ENCODE measurements around the gene LIFR.

Gene LIFR

DNA sequence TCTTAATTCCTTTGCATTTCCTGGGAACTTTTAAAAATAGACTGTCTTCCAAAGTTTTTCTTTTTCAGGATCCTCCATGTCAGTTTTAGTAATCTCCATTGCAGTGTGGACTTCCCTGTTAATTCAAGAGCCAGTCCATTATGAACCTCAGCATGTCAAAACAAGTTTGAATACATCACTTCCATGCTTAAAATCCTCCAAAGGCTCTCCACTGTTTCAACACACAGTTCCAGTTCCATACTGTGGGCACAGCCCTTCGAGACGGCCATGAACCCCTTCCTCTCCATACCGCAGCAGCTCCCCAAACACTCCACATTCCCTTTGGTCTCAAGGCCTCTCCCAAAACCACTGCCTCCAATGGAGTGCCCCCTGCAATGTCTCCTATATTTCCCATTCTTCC, 19.5 kb downstream of the LIFR start:
- Histone ChIP-seq H3K9me3 (ENCODE audit: insufficient read depth, low read depth, low read length) (no peaks in the 10 kb centered on the region), H3K4me1 (ENCODE audit: insufficient read depth, low read length, poor library complexity, severe bottlenecking) (no peaks in the 10 kb centered on the region), H4K20me1 (ENCODE audit: insufficient read depth, low read length, poor library complexity, severe bottlenecking) (no peaks in the 10 kb centered on the region), H3F3A (ENCODE audit: low read depth) (no peaks in the 10 kb centered on the region), H3K9ac (ENCODE audit: low read depth, low read length, poor library complexity, severe bottlenecking) (no peak overlapping the region), H3K4me2 (ENCODE audit: low read depth, low read length, poor library complexity, severe bottlenecking) (no peak overlapping the region), H3K27me3 (ENCODE audit: insufficient read depth, low read length, poor library complexity, severe bottlenecking) (no peaks in the 10 kb centered on the region), H3K9me2 (replicated peaks; ENCODE audit: low read depth, low read length) (no peaks in the 10 kb centered on the region), H3K4me3 (ENCODE audit: low read length, poor library complexity, severe bottlenecking) (no peak overlapping the region), H2AFZ (ENCODE audit: low read length) (no peak overlapping the region), H3K79me2 (ENCODE audit: insufficient read depth, low read length) (no peaks in the 10 kb centered on the region), H3K36me3 (ENCODE audit: insufficient read depth, low read length) (no peaks in the 10 kb centered on the region)
- TF ChIP-seq, protein P1, sequence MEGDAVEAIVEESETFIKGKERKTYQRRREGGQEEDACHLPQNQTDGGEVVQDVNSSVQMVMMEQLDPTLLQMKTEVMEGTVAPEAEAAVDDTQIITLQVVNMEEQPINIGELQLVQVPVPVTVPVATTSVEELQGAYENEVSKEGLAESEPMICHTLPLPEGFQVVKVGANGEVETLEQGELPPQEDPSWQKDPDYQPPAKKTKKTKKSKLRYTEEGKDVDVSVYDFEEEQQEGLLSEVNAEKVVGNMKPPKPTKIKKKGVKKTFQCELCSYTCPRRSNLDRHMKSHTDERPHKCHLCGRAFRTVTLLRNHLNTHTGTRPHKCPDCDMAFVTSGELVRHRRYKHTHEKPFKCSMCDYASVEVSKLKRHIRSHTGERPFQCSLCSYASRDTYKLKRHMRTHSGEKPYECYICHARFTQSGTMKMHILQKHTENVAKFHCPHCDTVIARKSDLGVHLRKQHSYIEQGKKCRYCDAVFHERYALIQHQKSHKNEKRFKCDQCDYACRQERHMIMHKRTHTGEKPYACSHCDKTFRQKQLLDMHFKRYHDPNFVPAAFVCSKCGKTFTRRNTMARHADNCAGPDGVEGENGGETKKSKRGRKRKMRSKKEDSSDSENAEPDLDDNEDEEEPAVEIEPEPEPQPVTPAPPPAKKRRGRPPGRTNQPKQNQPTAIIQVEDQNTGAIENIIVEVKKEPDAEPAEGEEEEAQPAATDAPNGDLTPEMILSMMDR (conservative IDR thresholded peaks at IDR 0.05; ENCODE audit: low read length): no peak
- TF ChIP-seq EZH2phosphoT487 (IDR thresholded peaks at IDR 0.05; ENCODE audit: borderline replicate concordance): no peak

DNA sequence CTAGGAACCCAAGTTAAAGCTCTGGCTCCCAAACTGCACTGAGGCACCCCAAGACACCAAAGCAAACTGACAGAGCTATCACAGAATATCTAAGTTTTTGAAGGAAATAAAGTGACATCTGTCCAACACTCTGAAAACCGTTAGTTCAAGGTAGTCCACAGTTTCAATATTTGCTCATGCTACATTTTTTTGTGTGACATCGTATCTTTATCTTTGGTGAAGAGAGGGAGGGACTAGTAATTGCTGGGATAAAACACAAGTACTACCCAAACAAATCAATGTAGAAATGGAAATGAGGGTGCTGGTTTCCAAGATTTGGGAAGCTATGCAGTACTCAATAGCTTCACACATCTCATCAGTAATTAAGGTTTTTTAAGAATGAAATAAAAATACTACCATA, 20.6 kb downstream of the LIFR start:
- Histone ChIP-seq H2AFZ (ENCODE audit: low read length) (no peak overlapping the region), H3K79me2 (ENCODE audit: insufficient read depth, low read length) (no peaks in the 10 kb centered on the region), H3K9me3 (ENCODE audit: insufficient read depth, low read depth, low read length) (no peaks in the 10 kb centered on the region), H4K20me1 (ENCODE audit: insufficient read depth, low read length, poor library complexity, severe bottlenecking) (no peaks in the 10 kb centered on the region), H3K9ac (ENCODE audit: low read depth, low read length, poor library complexity, severe bottlenecking) (no peak overlapping the region), H3K4me2 (ENCODE audit: low read depth, low read length, poor library complexity, severe bottlenecking) (no peak overlapping the region), H3F3A (ENCODE audit: low read depth) (no peaks in the 10 kb centered on the region), H3K9me2 (replicated peaks; ENCODE audit: low read depth, low read length) (no peaks in the 10 kb centered on the region), H3K27me3 (ENCODE audit: insufficient read depth, low read length, poor library complexity, severe bottlenecking) (no peaks in the 10 kb centered on the region), H3K36me3 (ENCODE audit: insufficient read depth, low read length) (no peaks in the 10 kb centered on the region), H3K4me3 (ENCODE audit: low read length, poor library complexity, severe bottlenecking) (no peak overlapping the region), H3K4me1 (ENCODE audit: insufficient read depth, low read length, poor library complexity, severe bottlenecking) (no peaks in the 10 kb centered on the region)
- TF ChIP-seq, protein P1 (conservative IDR thresholded peaks at IDR 0.05; ENCODE audit: low read length): no peak
- no peak for TF ChIP-seq EZH2phosphoT487 (IDR thresholded peaks at IDR 0.05; ENCODE audit: borderline replicate concordance)

DNA sequence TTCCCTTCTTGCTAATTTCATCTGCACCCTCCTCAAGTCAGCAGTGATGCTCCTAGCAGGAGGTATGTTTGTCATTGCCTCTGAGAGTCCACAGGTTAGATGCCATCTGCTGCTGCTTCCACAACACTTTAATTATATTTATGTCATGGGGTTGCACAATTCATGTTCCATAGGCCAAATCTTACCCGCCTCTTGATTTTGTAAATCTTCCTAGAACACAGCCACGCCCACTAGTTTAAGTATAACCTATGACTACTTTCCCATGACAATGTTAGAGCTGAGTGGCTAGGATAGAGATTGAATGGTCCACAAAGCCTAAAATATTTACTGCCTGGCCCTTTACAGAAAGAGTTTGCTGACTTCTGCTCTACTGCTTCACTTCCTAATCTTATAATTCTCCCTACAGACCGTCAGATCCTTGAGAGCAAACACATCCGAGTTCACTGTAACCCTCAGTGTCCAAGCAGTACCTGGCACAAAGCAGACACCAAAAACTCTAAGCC, 21.1 kb downstream of the LIFR start:
- Histone ChIP-seq H2AFZ (ENCODE audit: low read length) (no peak overlapping the region), H3K4me1 (ENCODE audit: insufficient read depth, low read length, poor library complexity, severe bottlenecking) (no peaks in the 10 kb centered on the region), H3K9me3 (ENCODE audit: insufficient read depth, low read depth, low read length) (no peaks in the 10 kb centered on the region), H3K79me2 (ENCODE audit: insufficient read depth, low read length) (no peaks in the 10 kb centered on the region), H4K20me1 (ENCODE audit: insufficient read depth, low read length, poor library complexity, severe bottlenecking) (no peaks in the 10 kb centered on the region), H3K27me3 (ENCODE audit: insufficient read depth, low read length, poor library complexity, severe bottlenecking) (no peaks in the 10 kb centered on the region), H3K9ac (ENCODE audit: low read depth, low read length, poor library complexity, severe bottlenecking) (no peak overlapping the region), H3K9me2 (replicated peaks; ENCODE audit: low read depth, low read length) (no peaks in the 10 kb centered on the region), H3K4me3 (ENCODE audit: low read length, poor library complexity, severe bottlenecking) (no peak overlapping the region), H3K4me2 (ENCODE audit: low read depth, low read length, poor library complexity, severe bottlenecking) (no peak overlapping the region), H3K36me3 (ENCODE audit: insufficient read depth, low read length) (no peaks in the 10 kb centered on the region), H3F3A (ENCODE audit: low read depth) (no peaks in the 10 kb centered on the region)
- TF ChIP-seq EZH2phosphoT487 (IDR thresholded peaks at IDR 0.05; ENCODE audit: borderline replicate concordance): no peak
- TF ChIP-seq, protein P1 (conservative IDR thresholded peaks at IDR 0.05; ENCODE audit: low read length): no peak

Data from Loucy (cell line).